GM13976 (cell line): ENCODE measurements around the gene IFNAR2.

Experiments used
- DNase-seq: peaks from one replicate; pipeline ENCODE4 v3.0.0; 2012; ENCODE audit warnings: low spot score
- CTCF ChIP-seq: IDR thresholded peaks from 2 replicates; pipeline ENCODE4 v1.5.1; 2012; ENCODE audit warnings: borderline replicate concordance, mild to moderate bottlenecking; ENCODE audit not compliant: insufficient read depth; ENCODE audit errors: extremely low read depth, missing control alignments, control extremely low read depth
- in situ Hi-C: fragments of 300-500 bp; cut with MboI; formaldehyde crosslinking; loops from one replicate; pipeline ENCODE4 v1.12.0; 2022; ENCODE audit warnings: low sequenced_read_pairs, mixed read lengths, inconsistent platforms; ENCODE audit not compliant: unreplicated experiment

The IFNAR2 gene

GRCh38 chr21:33229784-33230544 lies at the start of gene IFNAR2:
Gene IFNAR2, plus strand, starts transcription at chr21:33229938. Its CDS starts 11,985 bp downstream, at chr21:33241923.
- TF ChIP-seq CTCF: no peak
- in situ Hi-C loops: no loop called here
- DNase-seq: peak; percentile 96

GRCh38 chr21:33185852-33186251 lies 43.9 kb upstream of the IFNAR2 start:
- DNase-seq: no peak
- in situ Hi-C loops: no loop called here
- TF ChIP-seq CTCF: no peak

- TF ChIP-seq CTCF: no peak
- no peak for DNase-seq
- in situ Hi-C loops: no loop called here
These were observed 42.5 kb upstream of the IFNAR2 start for GRCh38 chr21:33187276-33187675.

- no peak for TF ChIP-seq CTCF
- DNase-seq: no peak
- in situ Hi-C loops: no loop called here
These were observed 40.5 kb upstream of the IFNAR2 start for GRCh38 chr21:33189237-33189636.

- DNase-seq: no peak
- no peak for TF ChIP-seq CTCF
- in situ Hi-C loops: no loop called here
These were observed 39.9 kb upstream of the IFNAR2 start for GRCh38 chr21:33189824-33190223.

GRCh38 chr21:33196941-33197374 lies 32.8 kb upstream of the IFNAR2 start:
- peak; percentile 40 for TF ChIP-seq CTCF
- in situ Hi-C loops: no loop called here
- DNase-seq: peak; percentile 35
